HepG2 (cell line): ENCODE results near the gene SLC13A3. TPM values are rescaled to one million over a fixed set of nuclear protein-coding genes. Genes with fewer than 3 reads are reported as not detected.

ENCODE experiments used
- ARNT ChIP-seq: fragments of 450-650 bp; IDR thresholded peaks from 2 replicates; pipeline ENCODE4 v1.6.1; 2017
- CAMTA2 ChIP-seq: sonication (generic); formaldehyde crosslinking; IDR thresholded peaks from 2 replicates; pipeline ENCODE4 v1.4.0; 2020; ENCODE audit warnings: mild to moderate bottlenecking, missing genetic modification reagents, borderline replicate concordance
- HCFC1 ChIP-seq: fragments of 150-350 bp; IDR thresholded peaks from 2 replicates; pipeline ENCODE4 v1.6.1; 2014; ENCODE audit warnings: low read depth, low read length
- JARID2 ChIP-seq: sonication (generic); formaldehyde crosslinking; IDR thresholded peaks from 2 replicates; pipeline ENCODE4 v1.8.1; 2023; ENCODE audit warnings: missing genetic modification reagents, inconsistent platforms; ENCODE audit not compliant: insufficient replicate concordance
- KDM4B ChIP-seq: sonication (generic); formaldehyde crosslinking; IDR thresholded peaks from 2 replicates; pipeline ENCODE4 v1.4.0; 2020; ENCODE audit warnings: missing genetic modification reagents
- PHF21A ChIP-seq: sonication (generic); formaldehyde crosslinking; IDR thresholded peaks from 2 replicates; pipeline ENCODE4 v1.5.0; 2020; ENCODE audit warnings: mild to moderate bottlenecking, missing genetic modification reagents
- SSRP1 ChIP-seq: IDR thresholded peaks from 2 replicates; pipeline ENCODE4 v1.6.1; 2016; ENCODE audit warnings: control low read depth
- ZNF33B ChIP-seq: sonication (generic); formaldehyde crosslinking; IDR thresholded peaks from 2 replicates; pipeline ENCODE4 v1.5.1; 2020; ENCODE audit warnings: mild to moderate bottlenecking, missing genetic modification reagents
- ZNF607 ChIP-seq: sonication (generic); formaldehyde crosslinking; IDR thresholded peaks from 2 replicates; pipeline ENCODE4 v1.5.1; 2020; ENCODE audit warnings: missing genetic modification reagents, mild to moderate bottlenecking, borderline replicate concordance
- polyA plus RNA-seq, 8 experiments: library from polyadenylated mRNA; depleted of rRNA in 3 of 8; stranded (reverse) in 7 of 8; unstranded in 1 of 8; fragments of >200 nt; fragmentation: Illumina TruSeq in 4 of 8; extraction: Trizol in 4 of 8; gene quantifications; 2 replicates each; pipeline versions ENCODE4 v1.2.1 to v1.2.3, GENCODE V29; 2011 to 2016; ENCODE audit warnings: low read depth in 4 of 8, missing spikeins in 1 of 8, mixed read lengths in 1 of 8; ENCODE audit not compliant: insufficient read depth in 1 of 8
- total RNA-seq, 5 experiments: library from RNA; depleted of rRNA; stranded (reverse); fragments of >200 nt; fragmentation: Illumina TruSeq; extraction: Trizol; gene quantifications; 2 replicates each; pipeline ENCODE4 v1.2.3, GENCODE V29; 2016; ENCODE audit warnings: low read depth in 1 of 5
- TF ChIP-seq, protein P1 (sequence below): IDR thresholded peaks from 2 replicates; pipeline ENCODE4 v1.6.1; 2012; ENCODE audit warnings: low read depth, low read length, improper control_type of control experiment
- TF ChIP-seq, protein P2 (sequence below): IDR thresholded peaks from 2 replicates; pipeline ENCODE4 v1.6.1; 2016; ENCODE audit warnings: missing compliant biosample characterization, missing genetic modification reagents, borderline replicate concordance
- TF ChIP-seq, protein P3 (sequence below): sonication (generic); formaldehyde crosslinking; IDR thresholded peaks from 2 replicates; pipeline ENCODE4 v1.5.0; 2020; ENCODE audit warnings: mild to moderate bottlenecking, missing genetic modification reagents
- TF ChIP-seq, protein P4 (sequence below): sonication (generic); formaldehyde crosslinking; IDR thresholded peaks from 2 replicates; pipeline ENCODE4 v1.8.0; 2022; ENCODE audit warnings: missing genetic modification reagents, low read depth, mild to moderate bottlenecking, borderline replicate concordance
- TF ChIP-seq, protein P5 (sequence below): sonication (generic); formaldehyde crosslinking; IDR thresholded peaks from 2 replicates; pipeline ENCODE4 v1.5.0; 2020; ENCODE audit warnings: mild to moderate bottlenecking, missing genetic modification reagents
- TF ChIP-seq, protein P6 (sequence below): sonication (generic); formaldehyde crosslinking; IDR thresholded peaks from 2 replicates; pipeline ENCODE4 v1.9.0; 2022; ENCODE audit warnings: low read depth, missing genetic modification reagents
- TF ChIP-seq, protein P7 (sequence below): sonication (generic); formaldehyde crosslinking; IDR thresholded peaks from 2 replicates; pipeline ENCODE4 v1.5.0; 2020; ENCODE audit warnings: missing genetic modification reagents

Gene SLC13A3
- total and polyA plus RNA-seq, 2 of the 13 experiments (the other 11 are each of a cell fraction or from before 2014, with no cell fraction given), result 66.5 to 76.0 TPM

DNA sequence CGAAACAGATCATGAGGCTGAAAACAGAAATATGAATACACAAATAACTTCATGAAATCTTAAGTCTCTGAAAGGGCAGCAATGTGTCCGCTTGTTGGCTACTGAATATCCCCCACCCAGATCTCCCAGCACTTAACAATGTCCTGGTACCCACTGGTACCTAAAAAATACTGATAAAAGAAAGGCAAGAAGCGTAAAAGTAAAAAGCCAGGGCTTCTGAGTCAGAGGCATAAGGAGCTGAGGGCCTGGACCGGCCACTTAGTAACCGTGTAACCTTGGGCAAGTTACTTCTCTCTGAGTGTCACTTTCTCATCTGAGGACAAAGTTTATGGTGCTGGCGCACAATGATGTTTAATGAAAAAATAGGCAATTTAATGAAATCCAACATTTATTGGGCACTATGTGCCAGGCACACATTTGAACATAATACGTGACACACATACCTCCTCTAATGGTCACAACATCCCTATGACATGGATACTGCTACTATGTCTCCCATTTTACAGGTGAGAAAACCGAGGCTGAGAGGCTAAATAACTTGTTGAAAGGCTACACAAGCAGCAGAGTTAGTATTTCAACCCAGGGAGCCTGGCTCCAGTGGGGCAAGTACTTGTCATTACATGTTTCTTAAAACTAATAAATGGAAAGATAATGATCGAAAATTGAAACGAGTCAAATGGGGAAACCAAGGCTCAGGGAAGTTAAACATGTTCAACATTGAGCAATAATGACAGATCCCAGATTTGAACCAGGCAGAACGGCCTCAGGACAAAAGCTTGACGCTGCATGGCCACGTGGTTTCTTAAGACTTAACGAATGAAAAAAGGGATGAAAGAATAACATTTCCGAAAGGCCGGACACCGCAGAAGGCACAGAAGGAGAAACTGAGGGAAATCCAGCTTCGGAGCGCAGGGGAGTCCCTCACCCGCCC lies 37.2 kb upstream of the SLC13A3 start (continued):
- TF ChIP-seq, protein P1, sequence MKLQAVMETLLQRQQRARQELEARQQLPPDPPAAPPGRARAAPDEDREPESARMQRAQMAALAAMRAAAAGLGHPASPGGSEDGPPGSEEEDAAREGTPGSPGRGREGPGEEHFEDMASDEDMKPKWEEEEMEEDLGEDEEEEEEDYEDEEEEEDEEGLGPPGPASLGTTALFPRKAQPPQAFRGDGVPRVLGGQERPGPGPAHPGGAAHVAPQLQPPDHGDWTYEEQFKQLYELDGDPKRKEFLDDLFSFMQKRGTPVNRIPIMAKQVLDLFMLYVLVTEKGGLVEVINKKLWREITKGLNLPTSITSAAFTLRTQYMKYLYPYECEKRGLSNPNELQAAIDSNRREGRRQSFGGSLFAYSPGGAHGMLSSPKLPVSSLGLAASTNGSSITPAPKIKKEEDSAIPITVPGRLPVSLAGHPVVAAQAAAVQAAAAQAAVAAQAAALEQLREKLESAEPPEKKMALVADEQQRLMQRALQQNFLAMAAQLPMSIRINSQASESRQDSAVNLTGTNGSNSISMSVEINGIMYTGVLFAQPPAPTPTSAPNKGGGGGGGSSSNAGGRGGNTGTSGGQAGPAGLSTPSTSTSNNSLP, result no peak
- no peak for TF ChIP-seq ARNT
- TF ChIP-seq, protein P2, sequence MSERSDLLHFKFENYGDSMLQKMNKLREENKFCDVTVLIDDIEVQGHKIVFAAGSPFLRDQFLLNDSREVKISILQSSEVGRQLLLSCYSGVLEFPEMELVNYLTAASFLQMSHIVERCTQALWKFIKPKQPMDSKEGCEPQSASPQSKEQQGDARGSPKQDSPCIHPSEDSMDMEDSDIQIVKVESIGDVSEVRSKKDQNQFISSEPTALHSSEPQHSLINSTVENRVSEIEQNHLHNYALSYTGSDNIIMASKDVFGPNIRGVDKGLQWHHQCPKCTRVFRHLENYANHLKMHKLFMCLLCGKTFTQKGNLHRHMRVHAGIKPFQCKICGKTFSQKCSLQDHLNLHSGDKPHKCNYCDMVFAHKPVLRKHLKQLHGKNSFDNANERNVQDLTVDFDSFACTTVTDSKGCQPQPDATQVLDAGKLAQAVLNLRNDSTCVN, result no peak
- no peak for TF ChIP-seq HCFC1
- no peak for TF ChIP-seq ZNF33B (CRISPR knock-in tag)
- no peak for TF ChIP-seq ZNF607 (CRISPR knock-in tag)
- no peak for TF ChIP-seq KDM4B (CRISPR knock-in tag)
- peak; percentile 74 for TF ChIP-seq SSRP1 (CRISPR knock-in tag)
- TF ChIP-seq JARID2, result no peak
- no peak for TF ChIP-seq CAMTA2 (CRISPR knock-in tag)
- TF ChIP-seq, protein P3, sequence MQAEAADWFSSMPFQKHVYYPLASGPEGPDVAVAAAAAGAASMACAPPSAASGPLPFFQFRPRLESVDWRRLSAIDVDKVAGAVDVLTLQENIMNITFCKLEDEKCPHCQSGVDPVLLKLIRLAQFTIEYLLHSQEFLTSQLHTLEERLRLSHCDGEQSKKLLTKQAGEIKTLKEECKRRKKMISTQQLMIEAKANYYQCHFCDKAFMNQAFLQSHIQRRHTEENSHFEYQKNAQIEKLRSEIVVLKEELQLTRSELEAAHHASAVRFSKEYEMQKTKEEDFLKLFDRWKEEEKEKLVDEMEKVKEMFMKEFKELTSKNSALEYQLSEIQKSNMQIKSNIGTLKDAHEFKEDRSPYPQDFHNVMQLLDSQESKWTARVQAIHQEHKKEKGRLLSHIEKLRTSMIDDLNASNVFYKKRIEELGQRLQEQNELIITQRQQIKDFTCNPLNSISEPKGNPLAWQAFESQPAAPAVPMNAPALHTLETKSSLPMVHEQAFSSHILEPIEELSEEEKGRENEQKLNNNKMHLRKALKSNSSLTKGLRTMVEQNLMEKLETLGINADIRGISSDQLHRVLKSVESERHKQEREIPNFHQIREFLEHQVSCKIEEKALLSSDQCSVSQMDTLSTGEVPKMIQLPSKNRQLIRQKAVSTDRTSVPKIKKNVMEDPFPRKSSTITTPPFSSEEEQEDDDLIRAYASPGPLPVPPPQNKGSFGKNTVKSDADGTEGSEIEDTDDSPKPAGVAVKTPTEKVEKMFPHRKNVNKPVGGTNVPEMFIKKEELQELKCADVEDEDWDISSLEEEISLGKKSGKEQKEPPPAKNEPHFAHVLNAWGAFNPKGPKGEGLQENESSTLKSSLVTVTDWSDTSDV (CRISPR knock-in tag), result no peak
- TF ChIP-seq, protein P4, sequence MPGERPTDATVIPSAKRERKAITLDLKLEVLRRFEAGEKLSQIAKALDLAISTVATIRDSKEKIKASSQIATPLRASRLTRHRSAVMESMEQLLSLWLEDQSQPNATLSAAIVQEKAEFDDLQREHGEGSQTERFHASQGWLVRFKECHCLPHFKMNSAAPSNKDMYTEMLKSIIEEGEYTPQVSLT (CRISPR knock-in tag), result no peak
- TF ChIP-seq, protein P5, sequence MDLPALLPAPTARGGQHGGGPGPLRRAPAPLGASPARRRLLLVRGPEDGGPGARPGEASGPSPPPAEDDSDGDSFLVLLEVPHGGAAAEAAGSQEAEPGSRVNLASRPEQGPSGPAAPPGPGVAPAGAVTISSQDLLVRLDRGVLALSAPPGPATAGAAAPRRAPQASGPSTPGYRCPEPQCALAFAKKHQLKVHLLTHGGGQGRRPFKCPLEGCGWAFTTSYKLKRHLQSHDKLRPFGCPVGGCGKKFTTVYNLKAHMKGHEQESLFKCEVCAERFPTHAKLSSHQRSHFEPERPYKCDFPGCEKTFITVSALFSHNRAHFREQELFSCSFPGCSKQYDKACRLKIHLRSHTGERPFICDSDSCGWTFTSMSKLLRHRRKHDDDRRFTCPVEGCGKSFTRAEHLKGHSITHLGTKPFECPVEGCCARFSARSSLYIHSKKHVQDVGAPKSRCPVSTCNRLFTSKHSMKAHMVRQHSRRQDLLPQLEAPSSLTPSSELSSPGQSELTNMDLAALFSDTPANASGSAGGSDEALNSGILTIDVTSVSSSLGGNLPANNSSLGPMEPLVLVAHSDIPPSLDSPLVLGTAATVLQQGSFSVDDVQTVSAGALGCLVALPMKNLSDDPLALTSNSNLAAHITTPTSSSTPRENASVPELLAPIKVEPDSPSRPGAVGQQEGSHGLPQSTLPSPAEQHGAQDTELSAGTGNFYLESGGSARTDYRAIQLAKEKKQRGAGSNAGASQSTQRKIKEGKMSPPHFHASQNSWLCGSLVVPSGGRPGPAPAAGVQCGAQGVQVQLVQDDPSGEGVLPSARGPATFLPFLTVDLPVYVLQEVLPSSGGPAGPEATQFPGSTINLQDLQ, result no peak
- TF ChIP-seq, protein P6, sequence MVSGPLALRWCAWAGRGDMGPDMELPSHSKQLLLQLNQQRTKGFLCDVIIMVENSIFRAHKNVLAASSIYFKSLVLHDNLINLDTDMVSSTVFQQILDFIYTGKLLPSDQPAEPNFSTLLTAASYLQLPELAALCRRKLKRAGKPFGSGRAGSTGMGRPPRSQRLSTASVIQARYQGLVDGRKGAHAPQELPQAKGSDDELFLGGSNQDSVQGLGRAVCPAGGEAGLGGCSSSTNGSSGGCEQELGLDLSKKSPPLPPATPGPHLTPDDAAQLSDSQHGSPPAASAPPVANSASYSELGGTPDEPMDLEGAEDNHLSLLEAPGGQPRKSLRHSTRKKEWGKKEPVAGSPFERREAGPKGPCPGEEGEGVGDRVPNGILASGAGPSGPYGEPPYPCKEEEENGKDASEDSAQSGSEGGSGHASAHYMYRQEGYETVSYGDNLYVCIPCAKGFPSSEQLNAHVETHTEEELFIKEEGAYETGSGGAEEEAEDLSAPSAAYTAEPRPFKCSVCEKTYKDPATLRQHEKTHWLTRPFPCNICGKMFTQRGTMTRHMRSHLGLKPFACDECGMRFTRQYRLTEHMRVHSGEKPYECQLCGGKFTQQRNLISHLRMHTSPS (CRISPR knock-in tag), result 0 out of 2 replicates have a peak, but pooled peaks have one; percentile 0
- 0 out of 2 replicates have a peak, but pooled peaks have one; percentile 14 for TF ChIP-seq PHF21A (CRISPR knock-in tag)
- TF ChIP-seq, protein P7, sequence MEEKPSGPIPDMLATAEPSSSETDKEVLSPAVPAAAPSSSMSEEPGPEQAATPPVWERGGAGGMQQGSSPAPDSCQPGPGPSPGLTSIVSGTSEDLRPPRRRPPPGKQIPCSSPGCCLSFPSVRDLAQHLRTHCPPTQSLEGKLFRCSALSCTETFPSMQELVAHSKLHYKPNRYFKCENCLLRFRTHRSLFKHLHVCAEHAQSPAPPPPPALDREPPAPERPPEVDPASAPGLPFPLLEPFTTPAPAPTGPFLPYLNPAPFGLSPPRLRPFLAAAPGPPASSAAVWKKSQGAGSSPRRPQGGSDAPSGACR (CRISPR knock-in tag), result no peak; the same call in 1 of the 2 replicates
